Epithelial cell of proximal tubule (primary cell): Measurements from ENCODE around the gene GJA10. TPM values are rescaled to one million over a fixed set of nuclear protein-coding genes. Genes with fewer than 3 reads are reported as not detected.
"Not testable (repeated sequence)": the region's sequence is repeated elsewhere in the genome, so short reads cannot be mapped to it uniquely, and the experiment has no call there.

Experiments used
- DNase-seq: peaks from one replicate; pipeline ENCODE4 v3.0.0-alpha.2; 2011; ENCODE audit warnings: low read depth
- H3K4me3 ChIP-seq: 2 replicates; pipeline ENCODE4 v1.5.1; 2011; ENCODE audit warnings: low read depth, mild to moderate bottlenecking, low read length
- CTCF ChIP-seq: conservative IDR thresholded peaks from 2 replicates; pipeline ENCODE4 v1.5.1; 2012; ENCODE audit warnings: low read depth, mild to moderate bottlenecking, low read length
- total RNA-seq: library from RNA; depleted of rRNA; stranded (reverse); fragments of >200 nt; gene quantifications from 2 replicates; pipeline ENCODE4 v1.2.3, GENCODE V29; 2015

The GJA10 gene
- not detected in 2 replicates for total RNA-seq

- DNase-seq, result no peak
- no peak within 1 kb of the TSS for H3K4me3 ChIP-seq
- no peak for TF ChIP-seq CTCF
Observed at GRCh38 chr6:89894169-89894568, at the start of gene GJA10. TSS of gene GJA10 (plus strand) at chr6:89894469. CDS start at chr6:89894469, 0 bp downstream.

- not testable (repeated sequence) for H3K4me3 ChIP-seq, DNase-seq
Observed at GRCh38 chr6:89847513-89847912, 46.8 kb upstream of the GJA10 start.

GRCh38 chr6:89853068-89853467, 41.2 kb upstream of the GJA10 start:
- DNase-seq, result no peak
- no peak overlapping the region for H3K4me3 ChIP-seq
- TF ChIP-seq CTCF, result no peak

GRCh38 chr6:89858041-89858440, 36.2 kb upstream of the GJA10 start:
- DNase-seq, result no peak
- no peak for TF ChIP-seq CTCF
- H3K4me3 ChIP-seq, result no peak overlapping the region

- H3K4me3 ChIP-seq, result no peak overlapping the region
- no peak for DNase-seq
- TF ChIP-seq CTCF, result no peak
Observed at GRCh38 chr6:89859744-89860143, 34.5 kb upstream of the GJA10 start.

- no peak for DNase-seq
- no peak for TF ChIP-seq CTCF
- no peak overlapping the region for H3K4me3 ChIP-seq
Observed at GRCh38 chr6:89862273-89862672, 32.0 kb upstream of the GJA10 start.

GRCh38 chr6:89862698-89863097, 31.6 kb upstream of the GJA10 start:
- no peak for TF ChIP-seq CTCF
- no peak overlapping the region for H3K4me3 ChIP-seq

More at GRCh38 chr6:89862698-89863097, 31.6 kb upstream of the GJA10 start:
- DNase-seq, result no peak
